Measurements from ENCODE around the gene PLA2G4C. TPM values are rescaled to one million over a fixed set of nuclear protein-coding genes. Genes with fewer than 3 reads are reported as not detected.

The PLA2G4C gene
- total and polyA plus RNA-seq, 2 of the 8 experiments (the other 6 are each of a cell fraction or from before 2014, with no cell fraction given), result 14.9 to 20.5 TPM

GRCh38 chr19:48111280-48111679 lies 663 bp upstream of the PLA2G4C start:
- H3K23me2 ChIP-seq (ENCODE audit: low read depth, low read length), result peaks cover 2% of the 10 kb centered on the region; the same call in 1 of the 2 replicates
- no peaks in the 10 kb centered on the region for H3K27me3 ChIP-seq (replicated peaks in 1 of 4; ENCODE audit: control insufficient read depth in 3 of 4, extremely low read depth in 1 of 4, insufficient read depth in 3 of 4, low read length in 3 of 4)
- H4K91ac ChIP-seq (replicated peaks; ENCODE audit: insufficient read length, low read length), result no peak overlapping the region
- H3K9ac ChIP-seq (replicated peaks in 1 of 4; ENCODE audit: extremely low read depth in 1 of 4, low read depth in 3 of 4, low read length in 3 of 4), result no peak overlapping the region
- no peak overlapping the region for H3K27ac ChIP-seq (ENCODE audit: low read depth, low read length)
- H3K79me2 ChIP-seq (ENCODE audit: control insufficient read depth in 1 of 2, insufficient read depth in 2 of 2, low read length in 2 of 2), result no peaks in the 10 kb centered on the region
- no peaks in the 10 kb centered on the region for H3K9me3 ChIP-seq (ENCODE audit: insufficient read depth in 2 of 2, low read depth in 1 of 2, low read length in 1 of 2)
- FAIRE-seq (no peak), DNase-seq (ENCODE audit: low read depth in 1 of 2, low spot score in 2 of 2) (no peak)
- no peak overlapping the region for H3K56ac ChIP-seq (replicated peaks; ENCODE audit: insufficient read length, low read depth, low read length)
- H3K4me1 ChIP-seq (replicated peaks in 1 of 4; ENCODE audit: control insufficient read depth in 3 of 4, insufficient read depth in 4 of 4, low read length in 3 of 4), result peaks cover 0 to 3% (median 0%) of the 10 kb centered on the region in 4 experiments; a peak in 2 of 7 replicates
- no peak overlapping the region for H2BK15ac ChIP-seq (ENCODE audit: low read length)
- no peak overlapping the region for H2BK12ac ChIP-seq (ENCODE audit: low read depth, low read length)
- H3K14ac ChIP-seq (ENCODE audit: insufficient read length), result no peak overlapping the region
- H2BK120ac ChIP-seq (replicated peaks; ENCODE audit: low read depth, low read length), result no peak overlapping the region
- H2AFZ ChIP-seq (ENCODE audit: low read length), result no peak overlapping the region
- H3K79me1 ChIP-seq (ENCODE audit: low read depth, low read length), result no peaks in the 10 kb centered on the region
- H2BK5ac ChIP-seq (ENCODE audit: low read depth, low read length), result no peak overlapping the region
- H3K4me3 ChIP-seq (ENCODE audit: extremely low read depth in 1 of 4, insufficient read depth in 2 of 4, low read depth in 3 of 4, low read length in 4 of 4), result no peak overlapping the region
- H4K5ac ChIP-seq (ENCODE audit: insufficient read length, low read depth, low read length), result no peak overlapping the region
- H2BK20ac ChIP-seq (ENCODE audit: low read length), result no peak overlapping the region
- no peak overlapping the region for H3K18ac ChIP-seq (ENCODE audit: extremely low read depth, low read length)
- H3K4me2 ChIP-seq (ENCODE audit: insufficient read depth in 1 of 2, low read depth in 2 of 2, low read length in 2 of 2), result peak overlapping the region in 1 of 2 experiments; percentile 73; a peak in 1 of 4 replicates
- H4K20me1 ChIP-seq (replicated peaks in 1 of 2; ENCODE audit: control insufficient read depth in 1 of 2, insufficient read depth in 2 of 2, low read length in 2 of 2), result no peaks in the 10 kb centered on the region
- 90% methylated on average over 7 of the region's 7 CpGs; no CpG with 5 or more reads in 1 of the 2 experiments for WGBS, 2 experiments (ENCODE audit: extremely low coverage in 1 of 2, insufficient coverage in 1 of 2, insufficient read length in 1 of 2, insufficient replicate concordance in 2 of 2, low coverage in 1 of 2, low lambda C conversion rate in 2 of 2, missing lambda C conversion rate in 1 of 2)
- POLR2A ChIA-PET (ENCODE audit: partially characterized antibody), result interaction anchor here (0.6 to 1.4 kb wide), 5 partner anchors 13 to 146 kb away, joined by 3 to 4 read pairs (median 3); no protein-coding TSS in a partner anchor
- no peak overlapping the region for H2AK5ac ChIP-seq (ENCODE audit: low read depth, low read length)
- no peak overlapping the region for H4K8ac ChIP-seq (ENCODE audit: extremely low read depth, insufficient read depth, low read length)
- CTCF ChIA-PET (ENCODE audit: partially characterized antibody), result interaction anchor here (0.8 to 12.5 kb wide), 10 partner anchors 8 to 154 kb away, joined by 3 to 183 read pairs (median 4); no protein-coding TSS in a partner anchor
- peaks cover 0 to 8% (median 2%) of the 10 kb centered on the region in 4 experiments; a peak in 2 of 8 replicates for H3K36me3 ChIP-seq (ENCODE audit: control insufficient read depth in 2 of 4, insufficient read depth in 4 of 4, low read length in 3 of 4)
- H3K23ac ChIP-seq (ENCODE audit: insufficient read length), result no peak overlapping the region
- H3K4ac ChIP-seq (replicated peaks; ENCODE audit: insufficient read length, low read depth, low read length), result no peak overlapping the region
- TF ChIP-seq SIX5 (IDR thresholded peaks at IDR 0.05; ENCODE audit: low read depth, low read length), result no peak
- TF ChIP-seq CBX5 (IDR thresholded peaks at IDR 0.05; ENCODE audit: low read depth, low read length), result no peak
- no peak for TF ChIP-seq TCF12 (IDR thresholded peaks at IDR 0.05; ENCODE audit: low read depth, low read length)
- TF ChIP-seq YY1 (IDR thresholded peaks at IDR 0.05; ENCODE audit: low read depth, low read length), result no peak
- TF ChIP-seq USF2 (IDR thresholded peaks at IDR 0.05; ENCODE audit: low read length), result peak; percentile 95
- TF ChIP-seq, protein P1, sequence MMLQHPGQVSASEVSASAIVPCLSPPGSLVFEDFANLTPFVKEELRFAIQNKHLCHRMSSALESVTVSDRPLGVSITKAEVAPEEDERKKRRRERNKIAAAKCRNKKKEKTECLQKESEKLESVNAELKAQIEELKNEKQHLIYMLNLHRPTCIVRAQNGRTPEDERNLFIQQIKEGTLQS (IDR thresholded peaks at IDR 0.05; ENCODE audit: insufficient read depth, low read depth, low read length), result peak; percentile 82
- no peak for TF ChIP-seq RAD21 (IDR thresholded peaks at IDR 0.05 in 1 of 2, conservative IDR thresholded peaks at IDR 0.05 in 1 of 2; ENCODE audit: low read depth in 2 of 2, low read length in 2 of 2)
- no peak for TF ChIP-seq PHF8 (conservative IDR thresholded peaks at IDR 0.05; ENCODE audit: low read depth, low read length)
- peak; percentile 95; the same call in 1 of the 2 replicates for TF ChIP-seq SP4 (IDR thresholded peaks at IDR 0.05; ENCODE audit: low read length)
- TF ChIP-seq TBP (IDR thresholded peaks at IDR 0.05; ENCODE audit: low read depth, low read length), result no peak
- TF ChIP-seq SUZ12 (IDR thresholded peaks at IDR 0.05; ENCODE audit: low read length), result no peak
- no peak for TF ChIP-seq SIRT6 (IDR thresholded peaks at IDR 0.05; ENCODE audit: low read length)
- TF ChIP-seq CREB1 (IDR thresholded peaks at IDR 0.05), result no peak
